GM12873 (cell line): ENCODE results near the gene ELP6.
A peak's percentile ranks its signal among the peaks of the same experiment; 100 is the strongest.

Experiments
- TF ChIP-seq, protein P1 (sequence below): IDR thresholded peaks from 2 replicates; pipeline ENCODE4 v1.5.1; 2012; ENCODE audit warnings: low read depth, mild to moderate bottlenecking, moderate library complexity, low read length, control low read depth; ENCODE audit not compliant: insufficient read depth; ENCODE audit errors: missing control alignments

ELP6 gene

DNA sequence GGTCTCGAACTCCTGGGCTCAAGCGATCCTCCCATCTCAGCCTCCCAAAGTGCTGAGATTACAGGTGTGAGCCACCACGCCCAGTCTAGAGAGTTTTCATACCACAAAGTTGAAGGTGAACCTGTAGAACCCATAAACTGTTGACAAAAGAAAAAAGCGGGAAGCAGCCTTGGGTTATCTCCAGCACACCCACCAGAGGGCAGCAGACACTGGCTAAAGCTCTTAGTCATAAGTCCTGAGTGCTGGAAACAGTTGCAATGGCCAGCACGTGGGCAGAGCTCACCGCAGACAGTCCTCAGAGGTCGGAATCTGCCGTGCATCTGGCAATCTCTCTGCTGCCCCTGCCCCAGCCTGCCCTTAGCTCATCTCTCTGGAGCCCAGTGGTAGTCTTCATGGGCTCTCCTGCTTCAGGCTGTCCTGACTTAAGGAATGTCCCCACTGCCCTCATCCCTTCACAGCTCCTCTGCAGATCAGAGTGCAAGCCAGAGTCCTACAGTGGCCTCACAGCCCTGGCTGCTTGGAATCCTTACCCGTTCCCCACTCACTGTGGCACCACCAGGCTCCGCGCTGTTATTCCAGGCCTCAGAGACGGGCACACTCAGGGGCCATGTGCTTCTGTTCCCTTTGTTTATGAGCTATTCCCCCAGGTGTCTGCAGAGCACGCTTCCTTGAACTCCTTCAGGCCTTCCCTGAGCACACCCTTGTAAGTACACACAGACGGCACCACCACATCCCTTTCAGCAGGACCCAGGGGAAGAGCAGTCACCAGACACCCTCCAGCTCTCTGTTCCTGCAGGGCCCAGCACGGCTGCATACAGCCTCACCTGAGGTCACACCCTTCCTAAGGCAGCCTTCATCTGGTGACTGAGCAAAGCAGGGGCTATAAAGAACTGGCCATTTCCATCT lies 8.8 kb upstream of the ELP6 start:
- TF ChIP-seq, protein P1, sequence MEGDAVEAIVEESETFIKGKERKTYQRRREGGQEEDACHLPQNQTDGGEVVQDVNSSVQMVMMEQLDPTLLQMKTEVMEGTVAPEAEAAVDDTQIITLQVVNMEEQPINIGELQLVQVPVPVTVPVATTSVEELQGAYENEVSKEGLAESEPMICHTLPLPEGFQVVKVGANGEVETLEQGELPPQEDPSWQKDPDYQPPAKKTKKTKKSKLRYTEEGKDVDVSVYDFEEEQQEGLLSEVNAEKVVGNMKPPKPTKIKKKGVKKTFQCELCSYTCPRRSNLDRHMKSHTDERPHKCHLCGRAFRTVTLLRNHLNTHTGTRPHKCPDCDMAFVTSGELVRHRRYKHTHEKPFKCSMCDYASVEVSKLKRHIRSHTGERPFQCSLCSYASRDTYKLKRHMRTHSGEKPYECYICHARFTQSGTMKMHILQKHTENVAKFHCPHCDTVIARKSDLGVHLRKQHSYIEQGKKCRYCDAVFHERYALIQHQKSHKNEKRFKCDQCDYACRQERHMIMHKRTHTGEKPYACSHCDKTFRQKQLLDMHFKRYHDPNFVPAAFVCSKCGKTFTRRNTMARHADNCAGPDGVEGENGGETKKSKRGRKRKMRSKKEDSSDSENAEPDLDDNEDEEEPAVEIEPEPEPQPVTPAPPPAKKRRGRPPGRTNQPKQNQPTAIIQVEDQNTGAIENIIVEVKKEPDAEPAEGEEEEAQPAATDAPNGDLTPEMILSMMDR, result peak; percentile 93

DNA sequence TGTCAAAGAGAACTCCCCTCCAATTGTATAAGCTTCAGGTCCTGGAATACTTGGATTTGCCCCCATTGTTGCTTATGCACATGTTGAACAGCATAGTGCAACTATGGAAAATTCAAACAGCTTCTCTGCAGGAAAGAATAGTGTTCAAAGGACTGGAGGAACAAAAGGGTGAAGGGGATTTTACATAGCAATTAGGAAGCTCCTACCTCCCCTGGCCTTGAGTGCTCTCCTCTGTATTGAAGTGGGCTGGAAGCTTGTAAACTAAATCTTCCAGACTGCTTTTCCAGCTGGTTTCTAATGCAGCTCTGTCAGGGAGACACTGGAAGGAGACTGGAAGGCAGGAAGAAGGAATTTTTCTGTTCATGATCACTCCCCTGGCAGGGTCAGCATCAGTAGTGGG lies 7.2 kb upstream of the ELP6 start:
- TF ChIP-seq, protein P1, result no peak

DNA sequence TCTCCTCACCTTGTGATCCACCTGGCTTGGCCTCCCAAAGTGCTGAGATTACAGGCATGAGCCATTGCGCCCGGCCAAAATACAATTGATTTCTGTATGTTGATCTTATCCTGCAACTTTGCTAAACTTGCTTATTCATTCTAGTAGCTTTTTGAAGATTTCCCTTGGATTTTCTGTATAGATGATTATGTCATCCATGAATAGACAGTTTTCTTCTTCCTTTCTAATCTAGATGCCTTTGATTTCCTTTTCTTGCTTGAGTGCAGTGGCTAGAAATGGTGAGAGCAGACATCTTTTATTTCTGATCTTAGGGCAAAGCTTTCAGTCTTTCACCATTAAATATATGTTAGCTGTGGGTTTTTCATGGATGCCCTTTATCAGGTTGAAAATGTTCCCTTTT lies 4.4 kb upstream of the ELP6 start:
- TF ChIP-seq, protein P1, result no peak

DNA sequence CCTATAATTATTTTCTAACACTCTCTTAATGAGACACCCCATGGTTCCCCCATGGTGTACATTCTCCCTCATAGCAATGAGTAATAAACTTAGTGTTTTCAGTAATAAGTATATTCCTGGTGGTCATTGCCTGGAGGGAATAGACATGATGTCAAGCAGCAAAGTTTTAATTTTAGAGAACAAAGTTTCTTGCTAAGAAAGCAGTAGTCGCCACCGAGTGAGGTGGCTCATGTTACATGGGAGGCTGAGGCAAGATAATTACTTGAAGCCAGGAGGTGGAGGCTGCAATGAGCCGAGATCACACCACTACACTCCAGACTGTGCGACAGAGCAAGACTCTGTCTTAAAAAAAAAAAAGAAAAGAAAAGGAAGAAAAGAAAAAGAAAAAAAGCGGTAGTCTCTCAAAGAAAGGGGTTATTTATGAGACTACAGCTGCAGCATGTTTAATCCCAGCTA lies 2.4 kb upstream of the ELP6 start:
- TF ChIP-seq, protein P1, result no peak

DNA sequence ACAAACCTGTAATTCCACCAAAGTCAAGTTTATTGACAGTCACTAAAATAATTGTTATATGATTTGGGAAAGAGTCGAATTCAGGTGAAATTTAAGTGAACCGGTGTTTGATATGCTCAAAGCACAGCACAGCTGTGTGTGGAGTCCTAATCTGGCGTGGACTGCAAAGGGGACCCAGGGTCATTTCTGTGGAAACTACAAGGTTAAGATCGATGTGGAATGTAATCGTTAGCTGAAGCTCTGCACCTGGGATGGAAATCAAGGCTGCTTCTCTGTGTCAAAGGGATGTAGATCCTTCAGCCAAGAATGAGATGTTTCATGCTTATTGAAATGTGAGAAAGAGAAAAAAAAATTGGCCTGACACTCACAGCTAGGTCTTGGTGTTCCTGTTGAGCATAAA lies 1.6 kb upstream of the ELP6 start:
- TF ChIP-seq, protein P1, result no peak

DNA sequence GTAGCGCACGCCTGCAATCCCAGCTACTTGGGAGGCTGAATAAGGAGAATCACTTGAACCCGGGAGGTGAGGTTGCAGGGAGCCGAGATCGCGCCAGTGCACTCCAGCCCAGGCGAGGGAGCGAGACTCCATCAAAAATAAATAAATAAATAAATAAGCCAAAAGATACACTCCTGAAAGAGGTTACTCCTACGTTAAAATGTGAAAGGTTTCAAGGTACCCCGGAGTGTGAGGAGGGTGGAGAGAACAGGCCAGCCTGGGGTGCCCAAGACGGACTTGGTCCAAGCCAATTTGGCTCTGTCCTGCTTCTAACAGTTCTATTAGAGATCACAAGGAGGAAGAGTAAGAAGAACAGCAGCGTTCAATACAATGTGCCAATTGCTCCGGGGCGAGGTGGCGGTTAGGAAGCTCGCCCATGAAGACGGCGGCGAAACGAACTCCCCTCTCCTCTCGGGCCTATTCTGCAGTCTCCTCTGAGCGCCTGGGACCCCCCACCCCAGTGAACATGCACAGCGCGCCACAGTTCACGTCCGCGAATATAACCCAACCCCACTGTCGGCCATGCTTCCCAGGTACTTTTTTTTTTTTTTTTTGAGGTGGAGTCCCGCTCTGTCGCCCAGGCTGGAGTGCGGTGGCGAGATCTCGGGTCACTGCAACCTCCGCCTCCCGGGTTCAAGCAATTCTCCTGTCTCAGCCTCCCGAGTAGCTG lies 942 bp downstream of the ELP6 start:
- TF ChIP-seq, protein P1, result no peak

DNA sequence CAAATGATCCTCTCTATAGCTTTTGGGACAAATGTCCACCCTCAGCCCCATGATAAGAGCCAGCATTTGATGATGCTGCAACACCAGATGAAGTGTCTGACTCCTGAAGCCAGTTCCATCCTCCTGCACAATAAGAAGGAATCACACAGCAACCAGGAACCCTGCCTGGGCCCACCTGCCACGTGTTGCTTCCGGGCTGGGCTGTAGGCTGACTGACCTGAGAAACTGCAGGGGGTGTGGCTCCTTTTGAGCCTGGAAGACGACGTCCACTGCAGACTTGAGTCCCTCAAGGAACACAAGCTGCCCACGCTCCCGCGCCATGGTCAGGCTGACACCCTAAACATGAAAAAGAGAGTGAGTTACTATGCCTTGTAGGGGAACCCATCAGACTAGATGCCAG lies 9.4 kb downstream of the ELP6 start:
- TF ChIP-seq, protein P1, result no peak
